HS-5 (cell line): ENCODE data around the gene BPIFA2.
"Not testable (repeated sequence)": the region's sequence is repeated elsewhere in the genome, so short reads cannot be mapped to it uniquely, and the experiment has no call there.

Experiments used
- DNase-seq: peaks from one replicate; pipeline ENCODE4 v3.0.0-alpha.2; 2012; ENCODE audit warnings: low read depth

The BPIFA2 gene

DNA sequence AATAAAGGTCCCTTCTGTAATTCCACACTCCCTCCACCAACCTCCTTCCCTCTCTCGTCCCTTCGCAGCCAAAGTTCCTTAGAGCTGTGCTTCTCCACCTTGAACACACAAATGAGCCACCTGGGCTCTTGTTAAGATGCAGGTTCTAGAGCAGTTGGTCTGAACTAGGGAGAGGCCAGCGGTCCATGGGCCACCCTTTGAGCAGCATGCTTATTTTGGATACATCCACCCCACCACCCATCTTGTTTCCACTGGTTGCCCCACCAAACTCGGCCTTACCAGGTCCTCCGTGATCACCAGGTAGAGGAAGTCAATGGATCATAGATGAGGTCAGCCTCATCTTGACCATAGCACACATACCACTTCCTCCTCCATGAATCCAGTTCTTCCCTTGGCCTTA, 7.3 kb upstream of the BPIFA2 start:
- no peak for DNase-seq

DNA sequence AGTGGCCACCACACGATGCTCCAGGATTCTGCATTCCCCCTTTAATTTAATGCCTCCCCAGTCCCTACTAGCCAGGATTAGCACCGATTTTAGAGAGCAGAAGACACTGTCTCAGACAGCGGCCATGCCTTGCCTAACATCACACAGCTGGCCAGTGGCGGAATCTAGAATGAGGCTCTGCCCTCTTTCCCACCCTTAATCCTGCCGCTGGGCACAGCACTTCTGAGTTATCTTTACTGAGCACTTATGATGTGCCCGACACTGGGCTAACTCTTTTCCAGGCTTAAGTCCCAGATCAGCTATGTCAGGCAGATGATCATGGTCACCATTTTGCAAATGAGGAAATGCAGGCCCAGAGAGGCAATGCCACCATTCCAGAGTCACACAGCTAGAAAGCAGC, 5.6 kb upstream of the BPIFA2 start:
- no peak for DNase-seq

GRCh38 chr20:33162753-33163152, 5.2 kb upstream of the BPIFA2 start:
- DNase-seq = no peak

- DNase-seq = no peak
Observed at GRCh38 chr20:33163856-33164762, 3.9 kb upstream of the BPIFA2 start.

GRCh38 chr20:33164763-33165095, 3.2 kb upstream of the BPIFA2 start:
- DNase-seq = no peak

DNA sequence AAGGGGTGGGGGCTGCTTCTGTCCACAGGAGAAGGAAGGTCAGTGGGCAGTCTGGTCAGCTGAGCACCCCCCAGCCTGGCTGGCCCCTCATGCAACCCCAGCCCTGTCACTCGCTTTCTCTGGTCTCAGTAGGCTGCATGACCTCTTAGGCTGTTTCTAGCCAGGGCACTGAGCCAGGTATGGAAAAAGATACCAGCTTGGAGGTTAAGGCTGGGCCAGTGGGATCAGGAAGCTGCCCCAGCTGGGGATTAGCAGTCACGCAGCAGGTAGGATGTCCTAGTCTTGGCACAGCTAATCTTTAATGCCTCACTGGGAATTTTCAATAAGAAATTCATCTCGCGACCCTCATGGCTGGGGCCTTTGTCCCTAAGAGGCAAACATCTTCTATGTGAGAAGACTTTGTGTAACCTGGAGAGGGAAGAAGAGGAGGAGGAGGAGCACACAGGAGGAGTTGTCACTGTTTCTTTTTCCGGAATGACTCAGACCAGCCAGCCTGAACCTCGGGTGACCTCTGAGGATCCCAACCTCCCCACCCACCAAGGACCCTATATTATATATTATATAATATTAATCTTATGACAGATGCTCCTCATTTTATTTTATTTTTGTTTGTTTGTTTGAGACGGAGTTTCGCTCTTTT, 2.4 kb upstream of the BPIFA2 start:
- no peak for DNase-seq

GRCh38 chr20:33166533-33167113, 1.3 kb upstream of the BPIFA2 start:
- no peak for DNase-seq

GRCh38 chr20:33169176-33169794, 1.3 kb downstream of the BPIFA2 start:
- no peak for DNase-seq

GRCh38 chr20:33172781-33173180, 4.8 kb downstream of the BPIFA2 start:
- no peak for DNase-seq

DNA sequence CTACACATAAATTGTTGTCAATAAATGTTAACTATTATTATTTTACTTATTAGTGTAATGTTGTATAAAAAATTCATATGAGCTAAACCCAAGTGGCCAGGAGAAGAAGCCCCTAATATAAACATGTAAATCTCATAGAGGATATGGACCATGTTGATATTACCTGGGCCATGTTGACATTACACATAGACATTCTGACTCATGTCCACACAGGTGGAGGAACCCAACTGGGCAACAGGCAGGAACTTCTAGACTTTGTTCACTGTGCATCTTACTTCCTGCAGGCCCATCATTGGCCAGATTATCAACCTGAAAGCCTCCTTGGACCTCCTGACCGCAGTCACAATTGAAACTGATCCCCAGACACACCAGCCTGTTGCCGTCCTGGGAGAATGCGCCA, 7.2 kb downstream of the BPIFA2 start:
- no peak for DNase-seq

DNA sequence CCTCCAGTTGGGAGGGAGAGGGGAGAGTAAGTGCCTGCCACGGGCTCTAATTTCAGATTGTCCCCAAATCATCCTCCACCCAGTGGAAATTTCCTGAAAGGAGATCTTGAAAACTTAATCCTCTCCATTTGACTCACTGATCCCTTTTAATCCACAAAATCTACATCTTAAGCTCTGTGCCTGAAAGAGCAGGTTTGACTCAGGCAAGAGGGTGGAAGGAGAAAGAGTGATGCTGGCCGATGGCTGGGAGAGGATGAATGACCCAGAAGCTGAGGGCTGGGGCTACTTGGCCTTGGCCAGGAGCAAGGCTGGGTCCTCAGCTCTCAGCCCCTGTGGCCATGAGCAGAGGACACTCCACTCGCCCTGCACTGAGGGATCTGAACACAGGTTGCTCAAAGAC, 8.1 kb downstream of the BPIFA2 start:
- no peak for DNase-seq

- DNase-seq = no peak
Observed at GRCh38 chr20:33177866-33178265, 9.9 kb downstream of the BPIFA2 start.

- no peak for DNase-seq
Observed at GRCh38 chr20:33178726-33179125, 10.8 kb downstream of the BPIFA2 start.

- no peak for DNase-seq
Observed at GRCh38 chr20:33180169-33180568, 12.2 kb downstream of the BPIFA2 start.

DNA sequence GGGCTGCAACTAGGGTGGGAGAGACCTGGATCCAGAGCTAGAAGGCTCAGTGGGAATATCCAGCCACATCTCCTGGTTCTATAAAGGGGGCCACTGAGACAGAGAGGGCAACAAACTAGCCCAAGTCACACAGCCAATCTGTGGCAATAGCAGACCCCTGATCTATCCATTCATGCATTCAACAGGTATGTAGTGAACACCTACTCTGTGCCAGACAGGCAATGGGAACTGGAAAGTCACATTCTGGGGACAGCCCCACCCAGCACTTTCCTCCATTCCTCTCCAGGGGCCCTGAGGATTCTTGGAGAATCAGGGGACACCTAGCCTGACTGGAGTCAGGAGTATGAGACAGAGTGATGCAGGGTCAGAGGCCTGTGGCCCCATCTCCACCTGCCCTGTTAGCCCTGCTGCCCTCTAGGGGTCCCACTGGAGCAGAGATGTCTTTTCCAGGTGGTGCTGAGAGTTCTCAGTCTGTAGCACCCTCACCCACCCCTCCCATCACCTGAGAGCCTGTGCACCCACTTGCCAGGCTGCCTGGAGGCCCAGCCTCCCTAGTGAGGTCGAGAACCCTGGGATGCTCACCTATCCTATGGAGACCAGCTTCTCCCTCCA, 13.6 kb downstream of the BPIFA2 start:
- DNase-seq = no peak

DNA sequence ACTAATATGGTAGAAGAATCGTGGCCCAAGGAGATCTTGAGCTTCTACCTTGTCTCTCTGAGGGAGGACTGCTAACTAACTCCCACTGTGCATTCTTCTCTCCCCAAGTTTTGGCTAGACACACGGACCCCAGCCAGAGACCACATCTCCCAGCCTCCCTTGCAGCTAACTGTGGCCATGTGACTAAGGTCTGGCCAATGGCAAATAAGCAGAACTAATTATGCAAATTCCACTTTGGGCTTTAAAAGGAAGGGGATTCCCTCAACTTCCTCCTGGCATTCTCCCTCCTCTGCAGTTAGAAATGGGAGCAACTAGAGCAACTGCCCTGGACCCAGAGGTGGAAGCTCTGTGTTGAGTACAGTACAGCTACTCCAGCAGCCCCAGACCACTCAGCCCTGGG, 15.4 kb downstream of the BPIFA2 start:
- DNase-seq = no peak

DNA sequence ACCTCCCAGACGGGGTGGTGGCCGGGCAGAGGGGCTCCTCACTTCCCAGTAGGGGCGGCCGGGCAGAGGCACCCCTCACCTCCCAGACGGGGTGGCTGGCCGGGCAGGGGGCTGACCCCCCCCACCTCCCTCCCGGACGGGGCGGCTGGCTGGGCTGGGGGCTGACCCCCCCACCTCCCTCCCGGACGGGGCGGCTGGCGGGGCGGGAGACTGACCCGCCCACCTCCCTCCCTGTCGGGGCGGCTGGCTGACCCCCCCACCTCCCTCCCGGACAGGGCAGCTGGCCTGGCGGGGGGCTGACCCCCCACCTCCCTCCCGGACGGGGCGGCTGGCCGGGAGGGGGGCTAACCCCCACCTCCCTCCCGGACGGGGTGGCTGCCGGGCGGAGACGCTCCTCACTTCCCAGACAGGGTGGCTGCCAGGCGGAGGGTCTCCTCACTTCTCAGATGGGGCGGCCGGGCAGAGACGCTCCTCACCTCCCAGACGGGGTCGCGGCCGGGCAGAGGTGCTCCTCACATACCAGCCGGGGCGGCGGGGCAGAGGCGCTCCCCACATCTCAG, 17.2 kb downstream of the BPIFA2 start:
- not testable (repeated sequence) for DNase-seq

DNA sequence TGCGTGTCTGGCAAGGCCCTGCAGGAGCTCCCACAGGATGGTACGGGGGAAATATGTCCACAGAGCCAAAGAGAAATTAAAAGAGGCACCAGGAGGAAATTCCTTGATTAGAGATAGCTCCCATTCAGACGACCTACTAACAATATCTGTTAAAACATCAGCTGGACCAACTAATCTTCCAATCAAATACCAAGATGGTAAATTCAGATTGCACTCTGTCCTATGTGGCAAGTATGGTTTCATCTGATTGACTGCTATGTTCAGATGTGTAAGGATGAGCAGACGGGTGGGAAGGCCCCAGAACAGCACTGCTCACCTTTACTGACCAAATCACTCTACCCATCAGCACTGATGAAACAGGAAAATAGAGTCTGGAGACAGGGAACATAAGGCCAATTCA, 19.5 kb downstream of the BPIFA2 start:
- no peak for DNase-seq

- no peak for DNase-seq
Observed at GRCh38 chr20:33188421-33188820, 20.5 kb downstream of the BPIFA2 start.

DNA sequence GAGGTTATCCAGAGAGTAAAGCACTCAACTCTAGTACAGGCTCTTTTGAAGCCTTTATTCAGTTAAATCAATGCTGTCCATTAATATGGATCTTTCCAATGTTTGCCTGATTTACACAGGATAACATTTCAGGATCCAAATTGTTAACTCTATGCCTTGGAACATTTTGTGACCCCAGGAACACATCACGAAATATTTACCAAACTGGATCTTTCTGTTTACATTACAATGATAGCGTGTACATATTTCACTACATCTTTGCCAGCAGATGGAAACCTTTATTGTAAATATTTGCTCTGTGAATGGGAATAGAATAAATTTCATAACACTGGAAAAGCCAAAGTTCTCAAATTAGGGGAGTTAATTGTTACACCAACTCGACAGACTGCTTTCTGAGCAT, 23.5 kb downstream of the BPIFA2 start:
- no peak for DNase-seq

DNA sequence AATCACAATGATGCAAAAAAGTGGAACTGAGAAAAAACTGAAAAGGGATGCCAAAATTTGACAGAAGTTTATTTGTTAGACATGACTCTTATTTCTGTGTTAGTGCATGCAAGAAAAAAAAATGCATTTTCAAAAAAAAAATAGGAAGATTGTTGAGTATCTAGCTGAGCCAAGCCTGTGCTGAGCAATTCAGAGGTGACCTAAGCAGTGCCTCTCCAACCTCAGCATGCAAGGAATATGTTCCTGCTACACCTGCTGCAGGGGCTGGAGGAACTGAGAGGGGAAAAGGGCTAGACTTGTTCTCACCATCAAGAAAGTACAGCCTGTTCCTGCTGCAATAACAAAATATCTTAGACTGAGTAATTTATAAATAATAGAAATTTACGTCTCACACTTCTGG, 24.0 kb downstream of the BPIFA2 start:
- no peak for DNase-seq

- DNase-seq = no peak
Observed at GRCh38 chr20:33192912-33193501, 25.0 kb downstream of the BPIFA2 start.
